ENCODE measurements around the gene VIPR2. TPM values are rescaled to one million over a fixed set of nuclear protein-coding genes. Genes with fewer than 3 reads are reported as not detected.

VIPR2 gene
- total and polyA plus RNA-seq, 2 of the 13 experiments (the other 11 are each of a cell fraction or from before 2014, with no cell fraction given): not detected

DNA sequence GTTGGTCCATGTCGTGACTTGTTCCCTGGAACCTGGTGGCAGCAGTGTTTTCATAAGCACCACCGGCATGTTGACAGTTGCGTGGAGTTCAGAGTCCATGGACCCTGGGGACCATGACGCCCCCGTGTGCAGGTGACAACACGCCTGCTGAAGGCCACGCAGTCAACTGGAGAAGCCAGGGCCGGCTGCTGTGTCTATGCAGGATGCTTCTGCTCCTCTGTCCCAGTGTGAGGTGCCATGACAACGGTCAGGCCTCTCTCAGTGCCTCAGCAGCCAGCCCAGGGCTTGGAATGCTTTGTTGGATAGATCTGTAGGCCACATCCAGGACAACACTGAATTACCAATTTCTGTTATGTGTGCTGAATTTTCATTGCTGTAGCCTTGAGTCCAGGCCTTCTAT, 10.7 kb upstream of the VIPR2 start (continued):
- TF ChIP-seq MTF1 (CRISPR knock-in tag; IDR thresholded peaks at IDR 0.05) (no peak), EZH2 (conservative IDR thresholded peaks at IDR 0.05; ENCODE audit: low read depth, low read length) (no peak), KLF6 (CRISPR knock-in tag; IDR thresholded peaks at IDR 0.05) (peak; percentile 39; the same call in 1 of the 2 replicates), ZNF513 (CRISPR knock-in tag; conservative IDR thresholded peaks at IDR 0.05) (no peak), RORA (CRISPR knock-in tag; IDR thresholded peaks at IDR 0.05) (no peak), HNF4A (CRISPR knock-in tag; IDR thresholded peaks at IDR 0.05) (peak; percentile 88), GZF1 (CRISPR knock-in tag; IDR thresholded peaks at IDR 0.05) (no peak), GLMP (CRISPR knock-in tag; IDR thresholded peaks at IDR 0.05; ENCODE audit: borderline replicate concordance) (no peak), ZNF891 (CRISPR knock-in tag; IDR thresholded peaks at IDR 0.05) (no peak), RFXANK (CRISPR knock-in tag; IDR thresholded peaks at IDR 0.05) (no peak), STAT5B (CRISPR knock-in tag; IDR thresholded peaks at IDR 0.05) (no peak), KAT8 (CRISPR knock-in tag; IDR thresholded peaks at IDR 0.05) (peak; percentile 30; the same call in 1 of the 2 replicates), MIER3 (CRISPR knock-in tag; IDR thresholded peaks at IDR 0.05; ENCODE audit: borderline replicate concordance) (0 out of 2 replicates have a peak, but pooled peaks have one; percentile 25), RXRB (CRISPR knock-in tag; IDR thresholded peaks at IDR 0.05; ENCODE audit: borderline replicate concordance) (peak; percentile 26; the same call in 1 of the 2 replicates), TAF15 (IDR thresholded peaks at IDR 0.05; ENCODE audit: low read depth, low read length, poor library complexity, severe bottlenecking) (no peak), E2F5 (CRISPR knock-in tag; conservative IDR thresholded peaks at IDR 0.05) (no peak), FOXP1 (IDR thresholded peaks at IDR 0.05) (no peak), FOXP1 (CRISPR knock-in tag; IDR thresholded peaks at IDR 0.05) (peak; percentile 62), HCFC1 (IDR thresholded peaks at IDR 0.05; ENCODE audit: low read depth, low read length) (no peak), ZNF468 (CRISPR knock-in tag; IDR thresholded peaks at IDR 0.05) (no peak)
- TF ChIP-seq, protein P1, sequence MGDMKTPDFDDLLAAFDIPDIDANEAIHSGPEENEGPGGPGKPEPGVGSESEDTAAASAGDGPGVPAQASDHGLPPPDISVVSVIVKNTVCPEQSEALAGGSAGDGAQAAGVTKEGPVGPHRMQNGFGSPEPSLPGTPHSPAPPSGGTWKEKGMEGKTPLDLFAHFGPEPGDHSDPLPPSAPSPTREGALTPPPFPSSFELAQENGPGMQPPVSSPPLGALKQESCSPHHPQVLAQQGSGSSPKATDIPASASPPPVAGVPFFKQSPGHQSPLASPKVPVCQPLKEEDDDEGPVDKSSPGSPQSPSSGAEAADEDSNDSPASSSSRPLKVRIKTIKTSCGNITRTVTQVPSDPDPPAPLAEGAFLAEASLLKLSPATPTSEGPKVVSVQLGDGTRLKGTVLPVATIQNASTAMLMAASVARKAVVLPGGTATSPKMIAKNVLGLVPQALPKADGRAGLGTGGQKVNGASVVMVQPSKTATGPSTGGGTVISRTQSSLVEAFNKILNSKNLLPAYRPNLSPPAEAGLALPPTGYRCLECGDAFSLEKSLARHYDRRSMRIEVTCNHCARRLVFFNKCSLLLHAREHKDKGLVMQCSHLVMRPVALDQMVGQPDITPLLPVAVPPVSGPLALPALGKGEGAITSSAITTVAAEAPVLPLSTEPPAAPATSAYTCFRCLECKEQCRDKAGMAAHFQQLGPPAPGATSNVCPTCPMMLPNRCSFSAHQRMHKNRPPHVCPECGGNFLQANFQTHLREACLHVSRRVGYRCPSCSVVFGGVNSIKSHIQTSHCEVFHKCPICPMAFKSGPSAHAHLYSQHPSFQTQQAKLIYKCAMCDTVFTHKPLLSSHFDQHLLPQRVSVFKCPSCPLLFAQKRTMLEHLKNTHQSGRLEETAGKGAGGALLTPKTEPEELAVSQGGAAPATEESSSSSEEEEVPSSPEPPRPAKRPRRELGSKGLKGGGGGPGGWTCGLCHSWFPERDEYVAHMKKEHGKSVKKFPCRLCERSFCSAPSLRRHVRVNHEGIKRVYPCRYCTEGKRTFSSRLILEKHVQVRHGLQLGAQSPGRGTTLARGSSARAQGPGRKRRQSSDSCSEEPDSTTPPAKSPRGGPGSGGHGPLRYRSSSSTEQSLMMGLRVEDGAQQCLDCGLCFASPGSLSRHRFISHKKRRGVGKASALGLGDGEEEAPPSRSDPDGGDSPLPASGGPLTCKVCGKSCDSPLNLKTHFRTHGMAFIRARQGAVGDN (CRISPR knock-in tag; IDR thresholded peaks at IDR 0.05): peak; percentile 58
- TF ChIP-seq, protein P2, sequence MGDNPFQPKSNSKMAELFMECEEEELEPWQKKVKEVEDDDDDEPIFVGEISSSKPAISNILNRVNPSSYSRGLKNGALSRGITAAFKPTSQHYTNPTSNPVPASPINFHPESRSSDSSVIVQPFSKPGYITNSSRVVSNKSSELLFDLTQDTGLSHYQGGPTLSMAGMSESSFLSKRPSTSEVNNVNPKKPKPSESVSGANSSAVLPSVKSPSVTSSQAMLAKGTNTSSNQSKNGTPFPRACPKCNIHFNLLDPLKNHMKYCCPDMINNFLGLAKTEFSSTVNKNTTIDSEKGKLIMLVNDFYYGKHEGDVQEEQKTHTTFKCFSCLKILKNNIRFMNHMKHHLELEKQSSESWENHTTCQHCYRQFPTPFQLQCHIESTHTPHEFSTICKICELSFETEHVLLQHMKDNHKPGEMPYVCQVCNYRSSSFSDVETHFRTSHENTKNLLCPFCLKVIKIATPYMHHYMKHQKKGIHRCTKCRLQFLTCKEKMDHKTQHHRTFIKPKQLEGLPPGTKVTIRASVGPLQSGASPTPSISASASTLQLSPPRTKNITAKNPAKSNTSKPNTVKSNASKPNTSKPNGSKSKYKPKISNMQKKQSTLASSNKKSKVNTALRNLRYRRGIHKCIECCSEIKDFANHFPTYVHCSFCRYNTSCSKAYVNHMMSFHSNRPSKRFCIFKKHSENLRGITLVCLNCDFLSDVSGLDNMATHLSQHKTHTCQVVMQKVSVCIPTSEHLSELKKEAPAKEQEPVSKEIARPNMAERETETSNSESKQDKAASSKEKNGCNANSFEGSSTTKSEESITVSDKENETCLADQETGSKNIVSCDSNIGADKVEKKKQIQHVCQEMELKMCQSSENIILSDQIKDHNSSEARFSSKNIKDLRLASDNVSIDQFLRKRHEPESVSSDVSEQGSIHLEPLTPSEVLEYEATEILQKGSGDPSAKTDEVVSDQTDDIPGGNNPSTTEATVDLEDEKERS (CRISPR knock-in tag; IDR thresholded peaks at IDR 0.05): no peak
